ENCODE results near the gene CLDN12. TPM values are rescaled to one million over a fixed set of nuclear protein-coding genes. Genes with fewer than 3 reads are reported as not detected.

Gene CLDN12
- total RNA-seq, 1 experiment from 2014 or later, result 25.5 TPM

GRCh38 chr7:90453259-90453891 is 50.1 kb downstream of the CLDN12 start:
- no peak for TF ChIP-seq POLR2AphosphoS5 (IDR thresholded peaks at IDR 0.05; ENCODE audit: low read depth, low read length)
- no peak for TF ChIP-seq TCF7L2 (IDR thresholded peaks at IDR 0.05; ENCODE audit: low read depth, low read length)
- TF ChIP-seq SIN3A (IDR thresholded peaks at IDR 0.05; ENCODE audit: borderline replicate concordance, insufficient read depth, low read depth, low read length), result no peak
- no peaks in the 10 kb centered on the region for H3K36me3 ChIP-seq (ENCODE audit: control insufficient read depth, insufficient read depth, low read length)
- POLR2A ChIA-PET, result no interaction called here
- intact Hi-C loops (cut with micrococcal nuclease; ENCODE audit: unreplicated experiment), result no loop called here
- DNase-seq (ENCODE audit: low read depth, low spot score), result no peak
- no TSS peak for BruUV-seq (replicated peaks)
- ATAC-seq, result no peak
- H3K4me3 ChIP-seq (ENCODE audit: low read depth in 2 of 2, low read length in 2 of 2), result no peak overlapping the region
- in situ Hi-C loops (cut with HindIII; ENCODE audit: low pct_unique_long_range_greater_than_20kb, low sequenced_read_pairs), result no loop called here
- H3K4me1 ChIP-seq (ENCODE audit: control insufficient read depth, insufficient read depth, low read length), result 0 out of 2 replicates have a peak, but pooled peaks cover 4% of the 10 kb centered on the region
- H3K27ac ChIP-seq (ENCODE audit: low read length), result no peak overlapping the region
- CTCF ChIA-PET, result no interaction called here
- H3K9me3 ChIP-seq (ENCODE audit: control insufficient read depth, insufficient read depth, low read depth, low read length), result no peaks in the 10 kb centered on the region
- H3K27me3 ChIP-seq (ENCODE audit: control insufficient read depth, insufficient read depth, low read length), result peaks cover 2% of the 10 kb centered on the region; the same call in 1 of the 2 replicates

- no peak for ATAC-seq
- Histone ChIP-seq H3K36me3 (ENCODE audit: control insufficient read depth, insufficient read depth, low read length) (no peaks in the 10 kb centered on the region), H3K9me3 (ENCODE audit: control insufficient read depth, insufficient read depth, low read depth, low read length) (no peaks in the 10 kb centered on the region), H3K4me3 (ENCODE audit: low read depth in 2 of 2, low read length in 2 of 2) (no peak overlapping the region), H3K4me1 (ENCODE audit: control insufficient read depth, insufficient read depth, low read length) (0 out of 2 replicates have a peak, but pooled peaks cover 4% of the 10 kb centered on the region), H3K27ac (ENCODE audit: low read length) (no peak overlapping the region), H3K27me3 (ENCODE audit: control insufficient read depth, insufficient read depth, low read length) (peaks cover 2% of the 10 kb centered on the region; the same call in 1 of the 2 replicates)
- intact Hi-C loops (cut with micrococcal nuclease; ENCODE audit: unreplicated experiment) (loop anchor here (2.0 kb wide), 1 partner anchor 175 kb away; no protein-coding TSS in a partner anchor), in situ Hi-C loops (cut with HindIII; ENCODE audit: low pct_unique_long_range_greater_than_20kb, low sequenced_read_pairs) (no loop called here)
- POLR2A ChIA-PET, result no interaction called here
- DNase-seq (ENCODE audit: low read depth, low spot score), result no peak
- CTCF ChIA-PET, result no interaction called here
- no TSS peak for BruUV-seq (replicated peaks)
- no peak for TF ChIP-seq CTCF (IDR thresholded peaks at IDR 0.05)
- no peak for TF ChIP-seq REST (IDR thresholded peaks at IDR 0.05; ENCODE audit: insufficient read depth in 1 of 2, low read depth in 2 of 2, low read length in 1 of 2)
- no peak for TF ChIP-seq SIN3A (IDR thresholded peaks at IDR 0.05; ENCODE audit: borderline replicate concordance, insufficient read depth, low read depth, low read length)
- TF ChIP-seq POLR2AphosphoS5 (IDR thresholded peaks at IDR 0.05; ENCODE audit: low read depth, low read length), result no peak
- no peak for TF ChIP-seq TCF7L2 (IDR thresholded peaks at IDR 0.05; ENCODE audit: low read depth, low read length)
Measured at GRCh38 chr7:90453931-90454330, 50.7 kb downstream of the CLDN12 start.
